Panc1 (cell line): Measurements from ENCODE around the gene TSSK3. TPM values are rescaled to one million over a fixed set of nuclear protein-coding genes. Genes with fewer than 3 reads are reported as not detected.
A peak's percentile ranks its signal among the peaks of the same experiment; 100 is the strongest.

ENCODE experiments used
- ATAC-seq: fragments of 200-7000 bp; cut with Tn5 transposase; 2 replicates; pipeline ENCODE4 v1.9.1; 2020; ENCODE audit warnings: mild to moderate bottlenecking, moderate library complexity
- BruUV-seq: library from RNA; stranded (reverse); fragments of 400-500 nt; replicated peaks from 2 replicates; lab custom pipeline; 2021; lab: Mats Ljungman, UMichigan
- CTCF ChIA-PET: fragments of 300-600 bp; sonication (Branson Sonifier 250); formaldehyde crosslinking; loops from one replicate; lab custom pipeline; 2022; ENCODE audit warnings: antibody characterized with exemption; lab: Charles Lee
- POLR2A ChIA-PET: fragments of 300-600 bp; sonication (Branson Sonifier 250); formaldehyde crosslinking; loops from one replicate; lab custom pipeline; 2022; ENCODE audit warnings: antibody characterized with exemption; lab: Charles Lee
- DNase-seq: peaks from one replicate; pipeline ENCODE4 v3.0.0-alpha.2; 2010; ENCODE audit warnings: low read depth, low spot score
- H3K27ac ChIP-seq: 2 replicates; pipeline ENCODE4 v1.5.1; 2011; ENCODE audit warnings: mild to moderate bottlenecking, low read length, inconsistent platforms
- H3K27me3 ChIP-seq: fragments of 200-500 bp; sonication (Bioruptor generic); 2 replicates; pipeline ENCODE4 v1.6.0; 2014; ENCODE audit warnings: low read length, inconsistent platforms; ENCODE audit not compliant: control insufficient read depth, insufficient read depth
- H3K36me3 ChIP-seq: fragments of 200-500 bp; sonication (Bioruptor generic); 2 replicates; pipeline ENCODE4 v1.5.1; 2014; ENCODE audit warnings: inconsistent platforms, mild to moderate bottlenecking, low read length, moderate library complexity; ENCODE audit not compliant: control insufficient read depth, insufficient read depth
- H3K4me1 ChIP-seq: 2 replicates; pipeline ENCODE4 v1.5.1; 2011; ENCODE audit warnings: inconsistent platforms, mild to moderate bottlenecking, low read length, moderate library complexity; ENCODE audit not compliant: control insufficient read depth, insufficient read depth
- H3K4me3 ChIP-seq, 2 experiments: 2 replicates each; pipeline ENCODE4 v1.5.1; 2011 to 2012; ENCODE audit warnings: low read depth in 2 of 2, low read length in 2 of 2, mild to moderate bottlenecking in 2 of 2, inconsistent platforms in 1 of 2, moderate library complexity in 1 of 2
- H3K9me3 ChIP-seq: fragments of 200-500 bp; sonication (Bioruptor generic); 2 replicates; pipeline ENCODE4 v1.5.1; 2014; ENCODE audit warnings: low read depth, mild to moderate bottlenecking, inconsistent platforms, low read length, moderate library complexity; ENCODE audit not compliant: control insufficient read depth, insufficient read depth
- POLR2AphosphoS5 ChIP-seq: IDR thresholded peaks from 2 replicates; pipeline ENCODE4 v1.6.1; 2012; ENCODE audit warnings: mild to moderate bottlenecking, low read depth, low read length, moderate library complexity
- REST ChIP-seq, 2 experiments: IDR thresholded peaks; 2 replicates each; pipeline ENCODE4 v1.6.1; 2011 to 2012; ENCODE audit warnings: low read depth in 2 of 2, control low read depth in 1 of 2, low read length in 1 of 2, mild to moderate bottlenecking in 1 of 2, moderate library complexity in 1 of 2; ENCODE audit not compliant: insufficient read depth in 1 of 2
- SIN3A ChIP-seq: IDR thresholded peaks from 2 replicates; pipeline ENCODE4 v1.6.1; 2012; ENCODE audit warnings: low read depth, mild to moderate bottlenecking, low read length, moderate library complexity, borderline replicate concordance; ENCODE audit not compliant: insufficient read depth
- TCF7L2 ChIP-seq: IDR thresholded peaks from 2 replicates; pipeline ENCODE4 v1.6.1; 2011; ENCODE audit warnings: mild to moderate bottlenecking, low read depth, low read length, inconsistent platforms
- in situ Hi-C: cut with HindIII; loops from 2 replicates; pipeline ENCODE4 v1.10.0; 2016; ENCODE audit warnings: low sequenced_read_pairs, low pct_unique_long_range_greater_than_20kb
- intact Hi-C: fragments of 100-400 bp; cut with micrococcal nuclease; formaldehyde crosslinking; loops from one replicate; pipeline ENCODE4 v1.10.0; 2022; ENCODE audit not compliant: unreplicated experiment
- total RNA-seq: library from RNA; stranded (reverse); gene quantifications from one replicate; pipeline ENCODE4 v1.2.1, GENCODE V29; 2021; ENCODE audit not compliant: unreplicated experiment
- TF ChIP-seq, protein P1 (sequence below): fragments of 450-650 bp; IDR thresholded peaks from 2 replicates; pipeline ENCODE4 v1.5.1; 2017; ENCODE audit warnings: mild to moderate bottlenecking

The TSSK3 gene
- total RNA-seq, 1 experiment from 2014 or later: 3.6 TPM

DNA sequence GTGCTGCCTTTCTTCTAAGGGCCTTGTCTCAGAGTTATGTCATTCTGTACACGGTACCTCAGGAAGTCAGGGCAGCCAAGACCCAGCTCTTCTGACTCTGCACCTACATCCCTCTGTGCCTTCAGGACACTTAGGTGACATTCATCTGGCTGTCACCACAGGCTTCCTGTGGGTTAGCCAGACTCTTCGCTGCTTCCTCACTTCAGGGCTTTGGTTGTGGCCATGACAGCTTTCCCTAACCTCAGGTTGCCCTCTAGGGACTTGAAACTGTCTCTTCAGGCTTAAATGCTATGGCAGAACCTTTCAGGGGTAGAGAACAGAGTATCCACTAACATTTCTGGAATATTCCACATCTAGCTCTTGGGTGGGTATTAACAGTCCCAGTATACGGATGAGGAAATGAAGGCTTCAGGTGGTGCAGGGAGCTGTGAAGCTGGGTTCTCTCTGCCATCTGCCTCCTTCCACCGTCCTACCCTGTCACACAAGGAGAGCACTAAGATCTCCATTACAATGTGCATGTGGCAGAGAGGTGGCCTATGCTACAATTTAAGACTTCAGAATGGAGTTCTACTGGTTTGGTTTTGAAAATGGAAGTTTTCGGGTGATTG lies 9.9 kb downstream of the TSSK3 start:
- intact Hi-C loops: no loop called here
- TF ChIP-seq SIN3A (no peak), REST (IDR thresholded peaks at IDR 0.05; ENCODE audit: insufficient read depth in 1 of 2, low read depth in 2 of 2, low read length in 1 of 2) (no peak), TCF7L2 (no peak), POLR2AphosphoS5 (no peak)
- TF ChIP-seq, protein P1, sequence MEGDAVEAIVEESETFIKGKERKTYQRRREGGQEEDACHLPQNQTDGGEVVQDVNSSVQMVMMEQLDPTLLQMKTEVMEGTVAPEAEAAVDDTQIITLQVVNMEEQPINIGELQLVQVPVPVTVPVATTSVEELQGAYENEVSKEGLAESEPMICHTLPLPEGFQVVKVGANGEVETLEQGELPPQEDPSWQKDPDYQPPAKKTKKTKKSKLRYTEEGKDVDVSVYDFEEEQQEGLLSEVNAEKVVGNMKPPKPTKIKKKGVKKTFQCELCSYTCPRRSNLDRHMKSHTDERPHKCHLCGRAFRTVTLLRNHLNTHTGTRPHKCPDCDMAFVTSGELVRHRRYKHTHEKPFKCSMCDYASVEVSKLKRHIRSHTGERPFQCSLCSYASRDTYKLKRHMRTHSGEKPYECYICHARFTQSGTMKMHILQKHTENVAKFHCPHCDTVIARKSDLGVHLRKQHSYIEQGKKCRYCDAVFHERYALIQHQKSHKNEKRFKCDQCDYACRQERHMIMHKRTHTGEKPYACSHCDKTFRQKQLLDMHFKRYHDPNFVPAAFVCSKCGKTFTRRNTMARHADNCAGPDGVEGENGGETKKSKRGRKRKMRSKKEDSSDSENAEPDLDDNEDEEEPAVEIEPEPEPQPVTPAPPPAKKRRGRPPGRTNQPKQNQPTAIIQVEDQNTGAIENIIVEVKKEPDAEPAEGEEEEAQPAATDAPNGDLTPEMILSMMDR: no peak
- H3K36me3 ChIP-seq: peaks cover 13% of the 10 kb centered on the region
- H3K27me3 ChIP-seq: no peaks in the 10 kb centered on the region
- BruUV-seq: no TSS peak
- DNase-seq: no peak
- H3K4me1 ChIP-seq: no peaks in the 10 kb centered on the region
- H3K27ac ChIP-seq: no peak overlapping the region
- ATAC-seq: peak; percentile 58
- in situ Hi-C loops: no loop called here
- CTCF ChIA-PET: no interaction called here
- POLR2A ChIA-PET: no interaction called here
- H3K9me3 ChIP-seq: no peaks in the 10 kb centered on the region
- H3K4me3 ChIP-seq: no peak overlapping the region

GRCh38 chr1:32373996-32374592 lies 11.8 kb downstream of the TSSK3 start:
- Histone ChIP-seq H3K9me3 (no peaks in the 10 kb centered on the region), H3K27me3 (no peaks in the 10 kb centered on the region), H3K4me1 (no peaks in the 10 kb centered on the region), H3K4me3 (no peak overlapping the region), H3K27ac (no peak overlapping the region), H3K36me3 (peaks cover 14% of the 10 kb centered on the region)
- TF ChIP-seq, protein P1: no peak
- TF ChIP-seq SIN3A: no peak
- TF ChIP-seq REST (IDR thresholded peaks at IDR 0.05; ENCODE audit: insufficient read depth in 1 of 2, low read depth in 2 of 2, low read length in 1 of 2): no peak
- TF ChIP-seq POLR2AphosphoS5: no peak
- no peak for TF ChIP-seq TCF7L2
- no TSS peak for BruUV-seq
- intact Hi-C loops (no loop called here), in situ Hi-C loops (no loop called here)
- CTCF ChIA-PET: no interaction called here
- no peak for DNase-seq
- POLR2A ChIA-PET: no interaction called here
- ATAC-seq: no peak
